ENCODE data around the gene TNFAIP8L1. TPM values are rescaled to one million over a fixed set of nuclear protein-coding genes. Genes with fewer than 3 reads are reported as not detected.

The TNFAIP8L1 gene
- total and polyA plus RNA-seq, 4 donors: 15.6 to 29.0 (median 20.1) TPM

- Histone ChIP-seq H3K27me3 (ENCODE audit: control insufficient read depth in 4 of 4, insufficient read depth in 4 of 4, low read length in 3 of 4) (no peaks in the 10 kb centered on the region), H3K4me1 (ENCODE audit: control insufficient read depth in 4 of 4, insufficient read depth in 4 of 4, low read length in 3 of 4) (no peaks in the 10 kb centered on the region), H3K4me3 (ENCODE audit: low read depth in 1 of 3, low read length in 3 of 3) (no peak overlapping the region), H3K27ac (ENCODE audit: low read depth in 1 of 2, low read length in 2 of 2) (no peak overlapping the region), H3K9ac (ENCODE audit: low read depth in 1 of 2, low read length in 2 of 2) (no peak overlapping the region), H3K36me3 (ENCODE audit: control insufficient read depth in 4 of 4, insufficient read depth in 3 of 4, low read depth in 1 of 4, low read length in 3 of 4) (peaks cover 28 to 78% (median 41%) of the 10 kb centered on the region in 4 donors), H3K9me3 (ENCODE audit: control insufficient read depth in 4 of 4, low read length in 3 of 4) (no peaks in the 10 kb centered on the region)
- no peak for DNase-seq (ENCODE audit: low spot score)
- no peak for TF ChIP-seq FOXA2 (IDR thresholded peaks at IDR 0.05)
- no peak for TF ChIP-seq HNF4A (conservative IDR thresholded peaks at IDR 0.05)
- no peak for TF ChIP-seq EGR1 (IDR thresholded peaks at IDR 0.05; ENCODE audit: low read depth in 2 of 2)
- TF ChIP-seq, protein P1, sequence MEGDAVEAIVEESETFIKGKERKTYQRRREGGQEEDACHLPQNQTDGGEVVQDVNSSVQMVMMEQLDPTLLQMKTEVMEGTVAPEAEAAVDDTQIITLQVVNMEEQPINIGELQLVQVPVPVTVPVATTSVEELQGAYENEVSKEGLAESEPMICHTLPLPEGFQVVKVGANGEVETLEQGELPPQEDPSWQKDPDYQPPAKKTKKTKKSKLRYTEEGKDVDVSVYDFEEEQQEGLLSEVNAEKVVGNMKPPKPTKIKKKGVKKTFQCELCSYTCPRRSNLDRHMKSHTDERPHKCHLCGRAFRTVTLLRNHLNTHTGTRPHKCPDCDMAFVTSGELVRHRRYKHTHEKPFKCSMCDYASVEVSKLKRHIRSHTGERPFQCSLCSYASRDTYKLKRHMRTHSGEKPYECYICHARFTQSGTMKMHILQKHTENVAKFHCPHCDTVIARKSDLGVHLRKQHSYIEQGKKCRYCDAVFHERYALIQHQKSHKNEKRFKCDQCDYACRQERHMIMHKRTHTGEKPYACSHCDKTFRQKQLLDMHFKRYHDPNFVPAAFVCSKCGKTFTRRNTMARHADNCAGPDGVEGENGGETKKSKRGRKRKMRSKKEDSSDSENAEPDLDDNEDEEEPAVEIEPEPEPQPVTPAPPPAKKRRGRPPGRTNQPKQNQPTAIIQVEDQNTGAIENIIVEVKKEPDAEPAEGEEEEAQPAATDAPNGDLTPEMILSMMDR (IDR thresholded peaks at IDR 0.05; ENCODE audit: low read depth, low read length, missing input control): no peak
- TF ChIP-seq SP1 (IDR thresholded peaks at IDR 0.05): no peak
- TF ChIP-seq RXRA (IDR thresholded peaks at IDR 0.05): no peak
- no peak for TF ChIP-seq JUND (IDR thresholded peaks at IDR 0.05)
- TF ChIP-seq, protein P2, sequence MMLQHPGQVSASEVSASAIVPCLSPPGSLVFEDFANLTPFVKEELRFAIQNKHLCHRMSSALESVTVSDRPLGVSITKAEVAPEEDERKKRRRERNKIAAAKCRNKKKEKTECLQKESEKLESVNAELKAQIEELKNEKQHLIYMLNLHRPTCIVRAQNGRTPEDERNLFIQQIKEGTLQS (IDR thresholded peaks at IDR 0.05): no peak
- TF ChIP-seq REST (IDR thresholded peaks at IDR 0.05): no peak
- no peak for TF ChIP-seq YY1 (IDR thresholded peaks at IDR 0.05)
- no peak for TF ChIP-seq NR2F2 (IDR thresholded peaks at IDR 0.05)
- TF ChIP-seq, protein P3, sequence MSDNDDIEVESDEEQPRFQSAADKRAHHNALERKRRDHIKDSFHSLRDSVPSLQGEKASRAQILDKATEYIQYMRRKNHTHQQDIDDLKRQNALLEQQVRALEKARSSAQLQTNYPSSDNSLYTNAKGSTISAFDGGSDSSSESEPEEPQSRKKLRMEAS (IDR thresholded peaks at IDR 0.05): no peak
- TF ChIP-seq RAD21 (IDR thresholded peaks at IDR 0.05): no peak
- no peak for TF ChIP-seq TAF1 (conservative IDR thresholded peaks at IDR 0.05)
- 96% methylated on average over 43 of the region's 45 CpGs for WGBS
These were observed 43.3 kb downstream of the TNFAIP8L1 start for GRCh38 chr19:4682417-4683200.

DNA sequence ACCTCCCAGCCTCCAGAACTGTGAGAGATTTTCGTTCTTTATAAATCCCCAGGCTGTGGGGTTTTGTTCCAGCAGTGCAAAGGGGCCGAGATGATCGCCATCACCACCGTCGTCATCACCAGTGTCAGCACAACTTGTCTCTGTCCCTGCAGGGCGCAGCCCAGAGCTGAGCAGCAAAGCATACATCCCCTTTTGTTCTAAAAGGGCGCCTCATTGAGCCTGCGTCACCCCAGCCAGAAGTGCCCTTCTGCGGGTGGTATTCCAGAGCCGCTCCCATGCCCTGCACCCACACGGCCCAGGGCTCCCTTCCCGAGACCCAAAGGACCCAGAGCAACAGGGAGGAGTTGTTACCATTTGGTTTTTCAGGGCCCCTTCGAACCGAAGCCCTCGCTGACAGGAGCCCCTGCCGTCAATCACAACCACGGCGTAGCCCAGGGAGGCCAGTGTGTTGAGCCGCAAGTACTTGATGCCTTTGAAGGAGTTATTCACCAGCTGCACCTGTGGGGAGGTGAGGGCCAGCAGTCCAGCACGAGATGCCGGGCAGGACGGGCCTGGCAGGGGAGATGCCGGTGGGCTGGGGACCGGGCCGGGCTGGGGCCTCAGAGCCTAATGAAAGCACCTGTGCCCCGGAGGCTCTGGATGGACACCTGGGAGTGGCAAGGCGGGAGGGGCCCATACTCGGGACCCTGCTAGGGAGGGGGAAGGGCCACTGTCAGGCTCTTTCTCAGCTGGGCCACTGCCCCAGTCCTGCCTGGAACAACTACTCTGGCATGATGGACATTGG is 45.2 kb downstream of the TNFAIP8L1 start:
- no peak overlapping the region for H3K4me3 ChIP-seq (ENCODE audit: low read depth in 1 of 3, low read length in 3 of 3)
- no peak overlapping the region for H3K27ac ChIP-seq (ENCODE audit: low read depth in 1 of 2, low read length in 2 of 2)
- WGBS: 96% methylated on average over 28 of the region's 28 CpGs
- TF ChIP-seq, protein P2 (IDR thresholded peaks at IDR 0.05): no peak
- TF ChIP-seq REST (IDR thresholded peaks at IDR 0.05): no peak
- H3K9me3 ChIP-seq (ENCODE audit: control insufficient read depth in 4 of 4, low read length in 3 of 4): no peaks in the 10 kb centered on the region
- peaks cover 30 to 78% (median 41%) of the 10 kb centered on the region in 4 donors for H3K36me3 ChIP-seq (ENCODE audit: control insufficient read depth in 4 of 4, insufficient read depth in 3 of 4, low read depth in 1 of 4, low read length in 3 of 4)
- no peaks in the 10 kb centered on the region for H3K4me1 ChIP-seq (ENCODE audit: control insufficient read depth in 4 of 4, insufficient read depth in 4 of 4, low read length in 3 of 4)
- H3K9ac ChIP-seq (ENCODE audit: low read depth in 1 of 2, low read length in 2 of 2): no peak overlapping the region
- H3K27me3 ChIP-seq (ENCODE audit: control insufficient read depth in 4 of 4, insufficient read depth in 4 of 4, low read length in 3 of 4): no peaks in the 10 kb centered on the region
- no peak for DNase-seq (ENCODE audit: low spot score)

Data from liver (tissue), 9 donors.